K562 (cell line): ENCODE measurements around the gene STK32C. TPM values are rescaled to one million over a fixed set of nuclear protein-coding genes. Genes with fewer than 3 reads are reported as not detected.

Experiments
- ATAC-seq: fragments of 200-7000 bp; cut with Tn5 transposase; 3 replicates; pipeline ENCODE4 v1.9.1; 2020; ENCODE audit warnings: moderate library complexity
- BruUV-seq: library from RNA; stranded (reverse); fragments of 400-500 nt; replicated peaks from 2 replicates; lab custom pipeline; 2021; lab: Mats Ljungman, UMichigan
- CTCF ChIA-PET: fragments of 300-600 bp; formaldehyde crosslinking; extraction: SDS; loops from one replicate; lab custom pipeline; 2021; ENCODE audit warnings: low intra/inter-chr PET ratio; lab: Yijun Ruan, JAX
- POLR2A ChIA-PET: fragments of 300-600, 350-650 bp; sonication (Branson Sonifier 250); formaldehyde crosslinking; extraction: SDS; loops from one replicate; lab custom pipeline; 2021; ENCODE audit warnings: antibody characterized with exemption, inconsistent platforms; lab: Yijun Ruan, JAX
- DNase-seq, 4 experiments: peaks; one replicate each; pipeline versions ENCODE4 v3.0.0 to v3.0.0-alpha.2; 2011 to 2018; ENCODE audit warnings: low spot score in 3 of 4, mixed read lengths in 3 of 4; ENCODE audit errors: extremely low read depth in 1 of 4
- FAIRE-seq: peaks from 2 replicates; lab custom pipeline; 2011; peaks lifted over from hg19 to GRCh38; lab: Jason Lieb, UNC
- H2AFZ ChIP-seq: 2 replicates; pipeline ENCODE4 v1.6.0; 2011; ENCODE audit warnings: low read depth, low read length, control low read depth, inconsistent platforms
- H3K27ac ChIP-seq: fragments of 200-600 bp; 3 replicates; pipeline ENCODE4 v1.8.0; 2011; ENCODE audit warnings: low read depth, mild to moderate bottlenecking, control low read depth, inconsistent platforms, low read length, moderate library complexity, mixed read lengths; ENCODE audit errors: extremely low read depth
- H3K27me3 ChIP-seq, 2 experiments: fragments of 300-600 bp in 1 of 2; 2 replicates in 1 of 2; 3 replicates in 1 of 2; pipeline versions ENCODE4 v1.6.0 to v1.8.0; 2011; ENCODE audit warnings: inconsistent platforms in 2 of 2, low read length in 2 of 2, mild to moderate bottlenecking in 1 of 2, mixed read lengths in 1 of 2, moderate library complexity in 1 of 2; ENCODE audit not compliant: control insufficient read depth in 2 of 2, insufficient read depth in 2 of 2
- H3K36me3 ChIP-seq: fragments of 300-600 bp; 3 replicates; pipeline ENCODE4 v1.8.0; 2011; ENCODE audit warnings: mild to moderate bottlenecking, low read length, inconsistent platforms; ENCODE audit not compliant: control insufficient read depth, insufficient read depth
- H3K4me1 ChIP-seq, 2 experiments: fragments of 200-600 bp in 1 of 2; replicated peaks in 1 of 2; 2 replicates in 1 of 2; 3 replicates in 1 of 2; pipeline versions ENCODE4 v1.5.1 to v1.8.0; 2011; ENCODE audit warnings: inconsistent platforms in 2 of 2, low read length in 2 of 2, mild to moderate bottlenecking in 1 of 2, mixed read lengths in 1 of 2, moderate library complexity in 1 of 2; ENCODE audit not compliant: control insufficient read depth in 2 of 2, insufficient read depth in 2 of 2
- H3K4me2 ChIP-seq: 2 replicates; pipeline ENCODE4 v1.6.1; 2011; ENCODE audit warnings: low read length, control low read depth, inconsistent platforms, mixed read lengths; ENCODE audit not compliant: insufficient read depth
- H3K4me3 ChIP-seq: fragments of 200-600 bp; sonication (generic), shearing (Covaris generic); 2 replicates; pipeline ENCODE4 v1.5.1; 2016; ENCODE audit warnings: control low read depth, inconsistent platforms
- H3K79me2 ChIP-seq: fragments of 200-600 bp; 3 replicates; pipeline ENCODE4 v1.8.0; 2011; ENCODE audit warnings: low read length, inconsistent platforms; ENCODE audit not compliant: control insufficient read depth, insufficient read depth
- H3K9ac ChIP-seq, 2 experiments: 2 replicates each; pipeline versions ENCODE4 v1.6.0 to v1.6.1; 2011; ENCODE audit warnings: low read depth in 2 of 2, low read length in 2 of 2, control low read depth in 1 of 2, inconsistent platforms in 1 of 2, mild to moderate bottlenecking in 1 of 2, mixed read lengths in 1 of 2; ENCODE audit not compliant: insufficient read depth in 1 of 2
- H3K9me1 ChIP-seq: one replicate; pipeline ENCODE4 v1.6.0; 2011; ENCODE audit warnings: inconsistent platforms, mild to moderate bottlenecking, low read length, moderate library complexity; ENCODE audit not compliant: control insufficient read depth, insufficient read depth
- H3K9me3 ChIP-seq: replicated peaks from 2 replicates; pipeline ENCODE4 v1.5.1; 2011; ENCODE audit warnings: low read depth, low read length, inconsistent platforms; ENCODE audit not compliant: control insufficient read depth, insufficient read depth
- H4K20me1 ChIP-seq: replicated peaks from 2 replicates; pipeline ENCODE4 v1.6.1; 2011; ENCODE audit warnings: low read length, inconsistent platforms, mixed read lengths; ENCODE audit not compliant: control insufficient read depth, insufficient read depth
- ATF1 ChIP-seq, 2 experiments: fragments of 450-650 bp in 1 of 2; IDR thresholded peaks; 2 replicates each; pipeline ENCODE4 v1.6.1; 2016; ENCODE audit warnings: missing compliant biosample characterization in 1 of 2, missing genetic modification characterization in 1 of 2
- CREB1 ChIP-seq, 2 experiments: sonication (generic) in 1 of 2; formaldehyde crosslinking in 1 of 2; IDR thresholded peaks; 2 replicates each; pipeline versions ENCODE4 v1.6.1 to v1.8.0; 2012 to 2022; ENCODE audit warnings: inconsistent platforms in 1 of 2, mild to moderate bottlenecking in 1 of 2, missing genetic modification reagents in 1 of 2, moderate library complexity in 1 of 2
- CREM ChIP-seq: IDR thresholded peaks from 2 replicates; pipeline ENCODE4 v1.6.1; 2014; ENCODE audit warnings: antibody characterized with exemption, low read depth
- DACH1 ChIP-seq: fragments of 450-650 bp; IDR thresholded peaks from 2 replicates; pipeline ENCODE4 v1.6.1; 2018; ENCODE audit not compliant: partially characterized antibody
- KAT2B ChIP-seq: IDR thresholded peaks from one replicate; pipeline ENCODE4 v1.6.1; 2012; ENCODE audit warnings: low read depth, mild to moderate bottlenecking, control low read depth, inconsistent platforms, low read length, moderate library complexity
- TFAP4 ChIP-seq: sonication (generic); formaldehyde crosslinking; IDR thresholded peaks from 2 replicates; pipeline ENCODE4 v1.8.0; 2022; ENCODE audit warnings: missing genetic modification reagents, mild to moderate bottlenecking, moderate library complexity, borderline replicate concordance
- USF1 ChIP-seq: sonication (generic); formaldehyde crosslinking; IDR thresholded peaks from 2 replicates; pipeline ENCODE4 v1.9.0; 2022; ENCODE audit warnings: mild to moderate bottlenecking, missing genetic modification reagents
- WGBS: fragments of 100-300 bp; shearing (Covaris generic); methylation state at CpG from one replicate; pipeline ENCODE4 v1.1.6; 2016; ENCODE audit warnings: low coverage, mixed read lengths; ENCODE audit not compliant: insufficient coverage; ENCODE audit errors: missing lambda C conversion rate; 5-methylcytosine and 5-hydroxymethylcytosine counted together
- in situ Hi-C: fragments of 300-500 bp; cut with MboI; formaldehyde crosslinking; loops from 4 replicates; pipeline ENCODE4 v1.15.0; 2018; ENCODE audit warnings: inconsistent platforms, mixed read lengths
- intact Hi-C: fragments of 100-400 bp; cut with micrococcal nuclease; formaldehyde crosslinking; loops from 2 replicates; pipeline ENCODE4 v1.14.2; 2022
- polyA plus RNA-seq, 8 experiments: library from polyadenylated mRNA; depleted of rRNA in 4 of 8; stranded (reverse) in 5 of 8; unstranded in 3 of 8; fragments of >200 nt; fragmentation: Nextera tagmentation in 2 of 8; fragmentation: Illumina TruSeq in 1 of 8; extraction: Ambion mirVana in 2 of 8; extraction: Trizol in 1 of 8; gene quantifications; 2 replicates each; pipeline versions ENCODE4 v1.2.1 to v1.2.3, GENCODE V29; 2011 to 2014; ENCODE audit warnings: inconsistent platforms in 1 of 8, missing spikeins in 1 of 8
- total RNA-seq, 7 experiments: library from RNA; depleted of rRNA in 6 of 7; stranded (reverse); fragments of >200 nt in 6 of 7; fragmentation: Illumina TruSeq in 2 of 7; extraction: Trizol in 2 of 7; gene quantifications; 2 replicates each; pipeline versions ENCODE4 v1.2.1 to v1.2.3, GENCODE V29; 2011 to 2021; ENCODE audit warnings: low replicate concordance in 1 of 7
- TF ChIP-seq, protein P1 (sequence below): fragments of 450-650 bp; IDR thresholded peaks from 2 replicates; pipeline ENCODE4 v1.6.1; 2016

STK32C gene
- total and polyA plus RNA-seq, 9 of the 15 experiments (the other 6 are each of a cell fraction or from before 2014, with no cell fraction given), result 1.5 to 20.9 (median 6.5) TPM

DNA sequence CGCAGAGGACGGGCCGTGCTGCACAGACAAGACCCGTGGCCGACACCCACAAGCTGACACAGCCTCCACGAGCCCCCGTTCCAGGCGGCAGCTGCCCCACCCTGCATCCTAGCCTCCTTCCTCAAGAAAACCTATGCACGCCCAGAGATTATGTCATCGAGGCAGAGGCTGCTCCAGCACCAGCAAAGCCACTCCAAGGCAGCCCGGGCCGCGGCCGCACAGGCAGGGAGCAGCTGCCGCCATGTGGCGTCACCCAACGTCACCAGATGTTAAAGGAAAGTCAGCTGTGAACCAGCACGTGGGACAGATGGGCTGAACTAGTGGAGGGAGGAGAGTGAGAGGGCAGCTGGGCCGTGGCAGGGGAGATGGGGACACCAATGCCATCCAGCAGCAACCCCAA lies 59.8 kb downstream of the STK32C start:
- POLR2A ChIA-PET, result interaction anchor here (0.7 to 0.9 kb wide), 2 partner anchors 15 to 51 kb away, joined by 3 read pairs; no protein-coding TSS in a partner anchor
- H3K79me2 ChIP-seq, result no peaks in the 10 kb centered on the region
- CTCF ChIA-PET, result no interaction called here
- H3K27ac ChIP-seq, result no peak overlapping the region
- ATAC-seq (peak; percentile 15; the same call in 1 of the 3 replicates), DNase-seq (peak in 1 of 4 experiments; percentile 24), FAIRE-seq (no peak)
- no TSS peak for BruUV-seq
- peaks cover 4 to 27% of the 10 kb centered on the region in 2 experiments; a peak in 3 of 5 replicates for H3K4me1 ChIP-seq
- H3K9me3 ChIP-seq, result no peaks in the 10 kb centered on the region
- no peak overlapping the region for H3K4me2 ChIP-seq
- intact Hi-C loops (no loop called here), in situ Hi-C loops (no loop called here)
- H3K9ac ChIP-seq, result no peak overlapping the region
- peaks cover 2 to 54% of the 10 kb centered on the region in 2 experiments; a peak in 3 of 5 replicates for H3K27me3 ChIP-seq
- WGBS, result 0% methylated on average over 6 of the region's 19 CpGs
- 0 out of 2 replicates have a peak, but pooled peaks cover 4% of the 10 kb centered on the region for H4K20me1 ChIP-seq
- H3K4me3 ChIP-seq, result no peak overlapping the region
- no peak overlapping the region for H2AFZ ChIP-seq
- H3K36me3 ChIP-seq, result no peaks in the 10 kb centered on the region
- H3K9me1 ChIP-seq, result no peaks in the 10 kb centered on the region
- TF ChIP-seq, protein P1, sequence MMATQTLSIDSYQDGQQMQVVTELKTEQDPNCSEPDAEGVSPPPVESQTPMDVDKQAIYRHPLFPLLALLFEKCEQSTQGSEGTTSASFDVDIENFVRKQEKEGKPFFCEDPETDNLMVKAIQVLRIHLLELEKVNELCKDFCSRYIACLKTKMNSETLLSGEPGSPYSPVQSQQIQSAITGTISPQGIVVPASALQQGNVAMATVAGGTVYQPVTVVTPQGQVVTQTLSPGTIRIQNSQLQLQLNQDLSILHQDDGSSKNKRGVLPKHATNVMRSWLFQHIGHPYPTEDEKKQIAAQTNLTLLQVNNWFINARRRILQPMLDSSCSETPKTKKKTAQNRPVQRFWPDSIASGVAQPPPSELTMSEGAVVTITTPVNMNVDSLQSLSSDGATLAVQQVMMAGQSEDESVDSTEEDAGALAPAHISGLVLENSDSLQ, result no peak
- TF ChIP-seq KAT2B (no peak), TFAP4 (peak; percentile 85), CREM (peak; percentile 56), CREB1 (IDR thresholded peaks at IDR 0.05) (peak; percentile 47), CREB1 (CRISPR knock-in tag; IDR thresholded peaks at IDR 0.05) (peak; percentile 42; the same call in 1 of the 2 replicates), USF1 (peak; percentile 65), ATF1 (CRISPR knock-in tag; IDR thresholded peaks at IDR 0.05) (no peak), ATF1 (tag; IDR thresholded peaks at IDR 0.05) (peak; percentile 66), DACH1 (peak; percentile 43)
